NCI-H446 treated with DMSO at 0.1 percent for 48 hours (cell line): ENCODE results near the gene SMARCA2.

ENCODE experiments used
- DNase-seq: peaks from one replicate; lab custom pipeline; 2025; lab: John Stamatoyannopoulos, UW

SMARCA2 gene

GRCh38 chr9:2213830-2214468, 198.8 kb downstream of the SMARCA2 start:
- DNase-seq = no peak

- DNase-seq = no peak
Measured at GRCh38 chr9:2214707-2215106, 199.6 kb downstream of the SMARCA2 start.

GRCh38 chr9:2215921-2216441, 200.8 kb downstream of the SMARCA2 start:
- no peak for DNase-seq

GRCh38 chr9:2216591-2216990, 201.4 kb downstream of the SMARCA2 start:
- DNase-seq = no peak

GRCh38 chr9:2217540-2217939, 202.4 kb downstream of the SMARCA2 start:
- no peak for DNase-seq

GRCh38 chr9:2220036-2220435, 204.9 kb downstream of the SMARCA2 start:
- DNase-seq = no peak

GRCh38 chr9:2227144-2227867, 212.2 kb downstream of the SMARCA2 start:
- DNase-seq = no peak

GRCh38 chr9:2228132-2228531, 213.0 kb downstream of the SMARCA2 start:
- DNase-seq = peak; percentile 26

GRCh38 chr9:2228641-2229040, 213.5 kb downstream of the SMARCA2 start:
- no peak for DNase-seq

- no peak for DNase-seq
Measured at GRCh38 chr9:2229109-2229721, 214.1 kb downstream of the SMARCA2 start.

GRCh38 chr9:2230362-2230761, 215.2 kb downstream of the SMARCA2 start:
- DNase-seq = no peak

- no peak for DNase-seq
Measured at GRCh38 chr9:2231101-2231500, 216.0 kb downstream of the SMARCA2 start.

GRCh38 chr9:2231829-2232228, 216.7 kb downstream of the SMARCA2 start:
- DNase-seq = peak; percentile 25

GRCh38 chr9:2233274-2233673, 218.1 kb downstream of the SMARCA2 start:
- DNase-seq = no peak

GRCh38 chr9:2234371-2234893, 219.3 kb downstream of the SMARCA2 start:
- peak; percentile 74 for DNase-seq

- no peak for DNase-seq
Measured at GRCh38 chr9:2235623-2236022, 220.5 kb downstream of the SMARCA2 start.

- DNase-seq = no peak
Measured at GRCh38 chr9:2236850-2237249, 221.7 kb downstream of the SMARCA2 start.

- DNase-seq = peak; percentile 73
Measured at GRCh38 chr9:2241461-2241835, 226.3 kb downstream of the SMARCA2 start.

GRCh38 chr9:2241836-2242741, 226.9 kb downstream of the SMARCA2 start:
- peak; percentile 81 for DNase-seq

- no peak for DNase-seq
Measured at GRCh38 chr9:2242831-2243330, 227.7 kb downstream of the SMARCA2 start.
